Colonic mucosa (tissue), 4 donors: Measurements from ENCODE around the gene AMPH. TPM values are rescaled to one million over a fixed set of nuclear protein-coding genes. Genes with fewer than 3 reads are reported as not detected.

Experiments used
- DNase-seq: peaks from one replicate; pipeline ENCODE4 v3.0.0-alpha.2; 2020
- H3K27ac ChIP-seq: fragments of 200-600 bp; one replicate; pipeline ENCODE4 v1.8.0; 2021
- H3K27me3 ChIP-seq: fragments of 200-600 bp; one replicate; pipeline ENCODE4 v1.8.0; 2021
- H3K36me3 ChIP-seq: fragments of 200-600 bp; one replicate; pipeline ENCODE4 v1.8.0; 2021
- H3K4me1 ChIP-seq: fragments of 200-600 bp; one replicate; pipeline ENCODE4 v1.8.0; 2021; ENCODE audit warnings: mild to moderate bottlenecking
- H3K4me3 ChIP-seq: fragments of 200-600 bp; one replicate; pipeline ENCODE4 v1.8.0; 2021
- H3K9ac ChIP-seq, 2 donors: one replicate each; pipeline ENCODE4 v1.7.0; 2013; ENCODE audit warnings: control low read depth in 2 of 2, low read depth in 2 of 2, low read length in 2 of 2
- H3K9me3 ChIP-seq: fragments of 200-600 bp; one replicate; pipeline ENCODE4 v1.8.0; 2021
- CTCF ChIP-seq: fragments of 200-600 bp; IDR thresholded peaks from one replicate; pipeline ENCODE4 v1.8.0; 2022; ENCODE audit warnings: antibody characterized with exemption, mild to moderate bottlenecking
- intact Hi-C: fragments of 100-400 bp; cut with DNase I; formaldehyde crosslinking; loops from one replicate; pipeline ENCODE4 v1.14.1; 2022
- total RNA-seq, 2 donors: library from RNA; stranded (reverse); fragmentation: NEBNext Ultra II Directional in 1 of 2; extraction: Animal tissue kit (Norgen Biotek cat#: 25700) in 1 of 2; gene quantifications; one replicate each; pipeline ENCODE4 v1.2.1, GENCODE V29; 2021
- donor health status: healthy.
- donor health status: DM: no; HTN: no; CAD: no.
- donor health status: DM: no; HTN: no; CAD: no.

Gene AMPH
- total RNA-seq, 2 donors from 2014 or later = 0.49 to 1.1 TPM

DNA sequence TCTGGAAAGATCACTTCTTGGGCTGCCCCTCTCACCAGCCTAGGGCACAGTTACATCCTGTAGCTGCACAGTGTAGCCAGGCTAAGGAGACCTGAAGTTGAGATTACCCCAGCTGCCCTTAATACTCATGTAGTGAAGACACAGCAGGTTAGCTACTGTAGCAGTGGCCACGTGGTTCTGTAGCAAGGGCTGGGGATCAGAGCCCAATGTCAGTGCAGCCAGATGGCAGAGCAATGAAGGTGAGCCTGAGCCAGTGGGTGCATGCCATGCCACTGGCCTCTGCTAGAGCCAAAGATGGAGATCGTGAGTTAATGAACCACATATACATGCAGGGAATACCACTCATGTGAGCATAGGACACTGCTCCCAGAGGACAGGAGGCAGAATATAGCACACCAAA, 15.5 kb downstream of the AMPH start:
- intact Hi-C loops = no loop called here

GRCh38 chr7:38607466-38607865, 23.7 kb downstream of the AMPH start:
- intact Hi-C loops = no loop called here
- H3K4me1 ChIP-seq = no peaks in the 10 kb centered on the region
- TF ChIP-seq CTCF = no peak
- no peak overlapping the region for H3K9ac ChIP-seq
- no peaks in the 10 kb centered on the region for H3K9me3 ChIP-seq
- no peaks in the 10 kb centered on the region for H3K36me3 ChIP-seq
- no peak overlapping the region for H3K4me3 ChIP-seq
- no peaks in the 10 kb centered on the region for H3K27me3 ChIP-seq
- no peak for DNase-seq
- no peak overlapping the region for H3K27ac ChIP-seq

More for the DNA sequence above, 15.5 kb downstream of the AMPH start:
- no peak overlapping the region for H3K4me3 ChIP-seq
- no peaks in the 10 kb centered on the region for H3K4me1 ChIP-seq
- no peak overlapping the region for H3K9ac ChIP-seq
- H3K27me3 ChIP-seq = no peaks in the 10 kb centered on the region
- no peak overlapping the region for H3K27ac ChIP-seq
- TF ChIP-seq CTCF = no peak
- H3K36me3 ChIP-seq = no peaks in the 10 kb centered on the region
- no peak for DNase-seq
- no peaks in the 10 kb centered on the region for H3K9me3 ChIP-seq

GRCh38 chr7:38600741-38601140, 30.4 kb downstream of the AMPH start:
- intact Hi-C loops = no loop called here
- Histone ChIP-seq H3K4me1 (no peaks in the 10 kb centered on the region), H3K27me3 (no peaks in the 10 kb centered on the region), H3K9ac (no peak overlapping the region), H3K9me3 (no peaks in the 10 kb centered on the region), H3K4me3 (no peak overlapping the region), H3K36me3 (no peaks in the 10 kb centered on the region), H3K27ac (no peak overlapping the region)
- no peak for TF ChIP-seq CTCF
- DNase-seq = no peak

DNA sequence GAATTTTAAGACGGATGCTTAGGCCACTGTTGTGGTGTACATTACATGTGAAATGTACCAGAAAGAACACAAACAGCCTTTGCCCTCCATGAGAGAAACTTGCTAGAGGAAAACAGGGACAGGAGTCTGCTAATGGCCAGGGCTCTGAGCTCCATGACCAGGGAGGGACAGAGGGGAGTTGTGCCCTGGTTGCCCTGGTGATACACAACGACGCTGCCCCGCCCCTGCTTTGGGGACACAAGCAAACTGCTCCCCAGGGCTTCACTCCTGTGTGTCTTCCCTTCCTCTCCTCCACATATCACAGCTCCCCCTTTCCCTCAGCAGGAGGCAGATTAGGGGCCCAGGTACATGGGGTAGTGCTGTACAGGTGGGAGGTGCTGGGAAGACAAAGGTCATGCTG, 36.2 kb downstream of the AMPH start:
- no peak overlapping the region for H3K4me3 ChIP-seq
- H3K27ac ChIP-seq = no peak overlapping the region
- no peaks in the 10 kb centered on the region for H3K9me3 ChIP-seq
- no peak for TF ChIP-seq CTCF
- H3K9ac ChIP-seq = no peak overlapping the region
- no peaks in the 10 kb centered on the region for H3K4me1 ChIP-seq
- H3K36me3 ChIP-seq = no peaks in the 10 kb centered on the region
- H3K27me3 ChIP-seq = no peaks in the 10 kb centered on the region
- DNase-seq = no peak
- intact Hi-C loops = no loop called here

- no peaks in the 10 kb centered on the region for H3K9me3 ChIP-seq
- H3K4me3 ChIP-seq = no peak overlapping the region
- H3K9ac ChIP-seq = no peak overlapping the region
- H3K4me1 ChIP-seq = no peaks in the 10 kb centered on the region
- no peak for DNase-seq
- intact Hi-C loops = no loop called here
- no peak for TF ChIP-seq CTCF
- no peaks in the 10 kb centered on the region for H3K27me3 ChIP-seq
- no peaks in the 10 kb centered on the region for H3K36me3 ChIP-seq
- H3K27ac ChIP-seq = no peak overlapping the region
These were observed 38.4 kb downstream of the AMPH start for GRCh38 chr7:38592737-38593288.
